GM21528 (cell line): ENCODE data around the gene ADGRL3.
"Not testable (repeated sequence)": the region's sequence is repeated elsewhere in the genome, so short reads cannot be mapped to it uniquely, and the experiment has no call there.

ENCODE experiments used
- ATAC-seq: cut with Tn5 transposase; IDR thresholded peaks from one replicate; pipeline ENCODE4 v1.9.1; 2021; ENCODE audit warnings: mild to moderate bottlenecking, moderate library complexity; ENCODE audit not compliant: unreplicated experiment, low FRiP score

ADGRL3 gene

DNA sequence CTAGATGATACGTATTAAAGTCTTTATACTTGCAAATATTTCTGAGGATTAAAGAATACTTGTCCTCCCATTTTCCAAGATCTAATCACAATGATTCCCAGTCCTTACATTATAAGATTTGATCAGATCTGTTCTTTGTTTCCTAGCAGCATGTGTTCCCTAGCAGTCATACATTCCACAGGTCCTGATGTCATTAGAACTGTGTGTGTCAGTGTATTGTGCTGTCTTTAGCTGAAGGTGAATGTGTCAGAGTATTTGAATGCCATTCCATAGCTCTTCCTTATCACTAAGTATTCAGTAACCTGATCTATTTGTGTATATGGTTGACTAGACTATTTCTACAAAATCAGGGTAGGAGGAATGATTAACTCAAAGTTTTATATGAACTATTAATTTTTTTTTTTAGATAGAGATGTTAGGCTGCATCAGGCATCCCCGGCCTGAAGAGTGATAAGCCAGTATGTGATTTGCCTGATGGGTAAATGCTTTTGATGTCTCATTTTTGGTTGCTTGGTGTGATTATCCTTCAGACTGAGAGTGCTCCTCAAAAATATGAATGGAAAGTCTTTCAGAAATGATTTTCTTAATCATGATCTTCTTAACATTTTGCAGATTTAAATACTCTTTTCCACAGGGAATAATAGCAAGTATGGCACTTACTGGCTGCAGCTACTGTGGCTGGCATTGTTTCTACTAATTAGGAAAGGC is 4.4 kb downstream of the ADGRL3 start:
- no peak for ATAC-seq

DNA sequence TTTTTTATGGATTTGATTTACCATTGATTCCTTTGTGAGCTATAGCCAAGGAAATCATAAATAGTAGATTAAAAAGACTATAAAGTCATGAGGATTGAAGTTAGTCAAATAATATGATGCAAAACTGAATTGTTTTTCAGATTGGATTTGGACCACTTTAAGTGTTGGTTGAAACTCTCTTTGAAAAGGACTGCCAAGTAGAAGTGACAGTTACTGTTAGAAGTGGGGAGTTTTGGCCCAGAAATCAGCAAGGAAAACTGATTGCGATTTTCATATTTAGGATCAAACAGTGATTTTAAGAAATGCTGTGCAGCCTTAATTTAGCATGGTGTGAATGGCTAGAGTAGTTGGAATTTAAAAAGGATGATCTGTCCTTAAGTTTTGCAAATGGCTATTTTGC is 4.9 kb downstream of the ADGRL3 start:
- ATAC-seq: no peak

DNA sequence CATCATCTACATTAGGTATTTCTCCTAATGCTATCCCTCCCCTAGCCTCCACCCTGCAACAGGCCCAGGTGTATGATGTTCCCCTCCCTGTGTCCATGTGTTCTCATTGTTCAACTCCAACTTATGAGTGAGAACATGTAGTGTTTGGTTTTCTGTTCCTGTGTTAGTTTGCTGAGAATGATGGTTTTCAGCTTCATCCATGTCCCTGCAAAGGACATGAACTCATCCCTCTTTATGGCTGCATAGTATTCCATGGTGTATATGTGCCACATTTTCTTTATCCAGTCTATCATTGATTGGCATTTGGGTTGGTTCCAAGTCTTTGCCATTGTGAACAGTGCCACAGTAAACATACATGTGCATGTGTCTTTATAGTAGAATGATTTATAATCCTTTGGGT is 7.0 kb downstream of the ADGRL3 start:
- ATAC-seq: not testable (repeated sequence)

DNA sequence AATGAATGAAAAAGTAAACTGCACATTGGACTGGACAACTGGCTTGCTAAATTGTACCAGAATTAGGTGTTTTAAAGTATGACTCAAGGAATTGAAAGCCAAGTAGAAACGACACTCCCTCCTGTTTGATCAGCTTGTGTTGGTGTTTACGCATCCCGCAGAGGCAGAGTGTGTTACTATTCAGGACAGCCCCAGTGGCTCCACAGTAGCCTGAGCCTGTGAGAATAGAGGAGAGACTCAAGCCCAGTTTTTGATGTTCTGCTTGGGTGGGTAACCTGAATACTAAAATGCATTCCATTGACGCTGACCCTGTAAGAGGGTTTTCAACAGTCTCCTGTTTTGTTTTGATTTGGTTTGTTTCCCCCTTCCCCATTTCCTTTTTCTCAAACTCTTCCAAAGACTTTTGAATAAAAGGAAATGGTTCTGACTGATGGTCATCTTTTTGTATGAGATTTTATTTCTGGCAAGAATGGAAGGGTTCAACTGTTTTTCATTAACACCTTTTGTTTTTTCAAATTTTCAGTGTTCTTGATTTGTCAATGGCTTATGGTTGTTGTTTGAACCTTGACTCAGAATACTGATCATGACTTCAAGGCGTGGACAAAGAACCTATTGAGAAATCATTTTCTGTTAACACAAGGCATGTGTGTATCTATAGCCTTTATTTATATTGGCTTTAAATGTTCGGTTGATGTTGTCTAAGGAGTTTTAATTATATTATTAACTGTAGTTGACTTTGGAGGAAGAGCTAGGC is 10.2 kb downstream of the ADGRL3 start:
- no peak for ATAC-seq

DNA sequence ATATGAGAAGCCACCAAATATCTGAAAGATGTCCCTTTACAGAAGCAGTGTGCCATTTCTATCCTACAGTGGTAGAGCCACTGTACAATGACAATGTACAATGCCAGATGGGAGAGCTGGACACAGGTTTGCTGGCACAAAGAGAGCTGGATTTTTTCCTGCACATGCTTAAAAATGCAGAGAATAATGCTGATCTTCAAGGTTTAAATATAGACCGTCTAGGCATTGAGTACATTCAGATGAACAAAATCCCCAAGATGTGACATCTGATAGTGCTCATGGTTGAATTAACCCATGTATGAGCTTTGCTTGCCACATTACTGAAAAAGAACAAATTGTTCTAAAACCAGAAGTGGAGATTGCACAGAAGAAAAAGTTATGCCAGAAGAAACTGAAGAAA is 11.7 kb downstream of the ADGRL3 start:
- no peak for ATAC-seq

DNA sequence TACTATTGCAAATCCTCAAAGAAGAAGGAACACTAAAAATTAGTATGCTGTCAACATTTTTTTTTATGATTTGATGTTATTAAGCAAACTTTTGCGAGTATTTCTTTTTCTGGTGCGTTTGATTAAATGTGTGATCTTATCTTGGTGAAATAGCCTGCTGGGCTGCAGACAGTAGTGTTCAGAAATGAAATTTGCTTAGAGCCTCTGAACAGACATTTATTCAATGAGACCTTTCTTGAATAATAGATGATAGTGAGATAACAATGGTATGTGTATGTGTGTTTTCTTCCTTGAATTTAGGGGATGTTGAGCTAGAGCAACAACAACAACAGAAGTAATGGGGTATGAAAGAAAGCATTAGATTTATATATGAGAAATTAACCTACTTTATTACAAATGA is 12.7 kb downstream of the ADGRL3 start:
- no peak for ATAC-seq

GRCh38 chr4:61214680-61215079 is 14.6 kb downstream of the ADGRL3 start:
- no peak for ATAC-seq

- no peak for ATAC-seq
These were observed 17.1 kb downstream of the ADGRL3 start for GRCh38 chr4:61217222-61217621.

DNA sequence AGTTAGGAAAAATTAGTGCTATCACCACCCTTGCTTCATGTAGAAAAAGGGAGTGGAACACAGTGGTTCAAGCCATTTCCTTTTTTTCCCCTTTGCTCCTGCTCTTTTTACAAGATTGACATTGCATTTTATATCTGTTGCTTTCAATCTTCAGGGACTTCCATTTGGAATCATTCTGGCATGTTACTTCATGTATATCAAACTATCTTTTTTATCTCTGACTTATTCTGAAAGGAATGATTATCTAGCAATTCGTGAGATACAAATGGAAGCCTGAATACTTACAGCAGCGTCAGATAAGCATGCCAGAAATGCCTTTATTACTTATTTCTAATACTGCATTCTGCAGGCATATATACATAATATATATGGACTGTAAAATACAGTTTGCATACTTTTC is 20.4 kb downstream of the ADGRL3 start:
- ATAC-seq: no peak

DNA sequence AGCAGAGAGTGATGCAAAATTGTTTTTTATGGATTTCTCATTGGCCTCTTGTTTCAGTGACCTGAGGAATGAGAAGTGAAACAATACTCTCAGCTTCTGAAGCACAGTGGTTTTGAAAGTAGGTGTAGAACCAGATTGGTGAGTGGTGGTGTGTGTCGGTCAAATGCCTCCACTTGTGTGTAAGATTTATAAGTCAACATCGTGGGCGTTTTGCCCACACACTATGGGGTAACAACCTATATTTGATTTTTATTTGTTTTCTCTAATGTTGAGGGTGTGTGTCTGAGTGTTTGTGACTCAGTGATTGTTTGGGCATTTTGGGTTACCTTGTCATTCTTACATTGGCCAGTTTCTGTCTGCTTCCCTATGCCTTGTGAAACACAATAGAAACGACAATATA is 23.3 kb downstream of the ADGRL3 start:
- no peak for ATAC-seq

DNA sequence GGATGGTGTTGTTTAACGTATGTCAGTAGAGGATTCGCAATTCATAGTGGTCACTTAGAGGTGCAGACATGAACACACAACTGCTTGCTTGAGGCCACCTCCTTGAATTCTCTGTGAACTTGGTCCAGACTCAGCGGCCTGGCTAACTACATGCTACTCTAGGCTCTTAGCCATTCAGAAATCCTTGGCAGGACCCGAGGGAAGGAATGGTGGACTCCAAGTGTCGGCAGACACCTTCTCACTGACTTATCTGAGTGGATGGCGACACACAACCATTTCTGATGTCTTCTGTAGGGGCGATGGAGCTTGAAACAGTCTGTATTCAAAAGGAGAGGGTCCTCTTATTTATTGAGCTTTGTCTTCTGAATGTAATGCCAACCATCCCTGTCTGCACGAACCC is 24.4 kb downstream of the ADGRL3 start:
- ATAC-seq: no peak

GRCh38 chr4:61225656-61226055 is 25.5 kb downstream of the ADGRL3 start:
- no peak for ATAC-seq

DNA sequence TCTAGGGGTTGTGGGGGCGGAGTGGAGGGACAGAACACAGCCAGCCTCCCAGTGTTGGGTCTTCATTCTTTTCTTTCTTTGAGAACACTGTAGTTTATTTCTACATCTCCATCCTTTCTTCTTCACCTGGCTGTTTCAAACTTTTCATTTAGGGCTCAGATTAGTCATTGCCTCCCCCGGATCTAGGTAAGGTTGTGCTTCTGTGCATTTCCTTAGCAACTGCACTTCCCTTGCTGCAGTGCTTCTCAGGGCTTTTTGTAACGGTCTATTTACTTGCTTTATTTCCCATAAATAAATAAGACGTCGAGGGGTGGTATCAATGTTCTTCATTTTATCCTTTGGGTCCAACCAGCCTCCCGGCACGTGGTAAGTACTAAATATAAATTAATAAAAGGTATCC is 31.3 kb downstream of the ADGRL3 start:
- ATAC-seq: no peak

- no peak for ATAC-seq
These were observed 39.1 kb downstream of the ADGRL3 start for GRCh38 chr4:61239250-61239649.

DNA sequence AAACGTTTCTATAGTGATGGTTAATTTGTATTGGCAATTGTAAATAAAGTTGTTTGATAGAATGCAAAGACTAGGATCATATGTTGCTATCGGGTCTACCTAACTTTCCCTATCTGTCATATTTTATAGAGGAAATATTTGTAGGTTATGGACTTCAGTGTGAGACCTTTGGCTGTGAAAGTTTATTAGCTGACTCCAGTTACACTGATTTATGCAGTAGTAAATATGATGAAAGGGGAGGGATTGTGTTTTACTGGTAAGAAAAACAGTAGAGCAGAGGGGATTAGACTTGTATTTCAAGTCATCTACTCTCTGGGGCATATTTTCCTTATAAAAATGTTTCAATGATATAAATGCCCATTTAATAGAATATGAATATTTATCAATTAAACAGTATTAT is 43.8 kb downstream of the ADGRL3 start:
- ATAC-seq: no peak

GRCh38 chr4:61245069-61245714 is 45.1 kb downstream of the ADGRL3 start:
- no peak for ATAC-seq

GRCh38 chr4:61246034-61246433 is 45.9 kb downstream of the ADGRL3 start:
- ATAC-seq: no peak

DNA sequence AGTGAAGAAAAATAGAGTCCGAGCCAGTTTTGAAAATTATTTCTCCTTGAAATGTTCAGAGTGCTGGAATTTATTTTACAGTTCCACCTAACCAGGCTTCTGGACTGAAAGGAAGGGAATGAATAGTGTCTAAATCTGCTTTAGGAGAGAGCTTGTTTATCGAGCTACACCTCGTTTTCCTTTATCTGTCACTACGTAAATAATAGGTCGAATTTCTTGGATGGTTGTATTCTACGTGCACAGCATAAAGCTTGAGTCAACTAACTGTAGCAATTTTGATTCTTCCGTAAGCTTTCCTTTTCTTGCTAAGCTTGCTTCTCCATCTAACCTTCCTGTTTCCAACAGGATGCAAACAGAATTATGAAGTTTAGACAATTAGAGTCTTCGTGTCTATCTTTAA is 48.6 kb downstream of the ADGRL3 start:
- ATAC-seq: no peak

DNA sequence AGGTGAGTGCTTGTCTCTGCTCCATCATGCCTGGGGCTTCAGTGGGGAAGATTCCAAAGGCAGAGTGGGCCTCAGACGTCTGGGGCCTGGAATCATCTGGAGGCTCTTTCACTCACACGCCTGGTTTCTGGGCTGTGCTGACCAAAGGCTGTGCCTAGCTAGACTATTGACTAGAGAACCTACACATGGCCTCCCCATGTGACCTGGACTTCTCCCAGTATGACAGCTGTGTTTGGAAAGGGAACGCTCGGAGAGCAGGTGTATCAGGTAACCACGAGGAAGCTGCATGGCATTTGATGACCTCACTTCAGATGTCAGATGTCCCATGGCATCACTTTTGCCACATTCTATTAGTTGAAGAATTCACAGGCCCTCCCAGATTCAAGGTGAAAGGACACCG is 51.0 kb downstream of the ADGRL3 start:
- no peak for ATAC-seq

- ATAC-seq: no peak
These were observed 54.3 kb downstream of the ADGRL3 start for GRCh38 chr4:61254406-61254805.

GRCh38 chr4:61273233-61273632 is 73.1 kb downstream of the ADGRL3 start:
- ATAC-seq: no peak

DNA sequence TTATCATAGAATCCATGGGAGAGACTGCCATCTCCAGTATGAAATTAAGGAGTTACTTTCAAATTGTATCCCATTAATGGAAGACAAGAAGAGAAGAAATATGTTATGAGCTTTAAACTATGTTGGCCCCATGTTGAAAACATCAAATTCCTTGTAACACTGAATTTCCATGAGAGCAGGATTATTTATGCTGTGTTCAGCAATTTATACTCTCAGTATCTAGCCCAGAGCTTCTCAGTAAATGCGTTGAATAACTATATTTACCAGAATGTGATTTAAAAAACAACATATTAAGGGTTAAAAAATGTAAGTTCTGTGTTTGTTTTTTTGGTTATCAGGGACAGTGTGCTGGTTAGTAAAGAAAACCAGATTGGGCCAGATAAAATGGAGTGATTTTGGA is 74.2 kb downstream of the ADGRL3 start:
- no peak for ATAC-seq
